Measurements from ENCODE around the gene ADGRD2. TPM values are rescaled to one million over a fixed set of nuclear protein-coding genes. Genes with fewer than 3 reads are reported as not detected.

The ADGRD2 gene
- total RNA-seq, 1 experiment from 2014 or later = 1.5 TPM

DNA sequence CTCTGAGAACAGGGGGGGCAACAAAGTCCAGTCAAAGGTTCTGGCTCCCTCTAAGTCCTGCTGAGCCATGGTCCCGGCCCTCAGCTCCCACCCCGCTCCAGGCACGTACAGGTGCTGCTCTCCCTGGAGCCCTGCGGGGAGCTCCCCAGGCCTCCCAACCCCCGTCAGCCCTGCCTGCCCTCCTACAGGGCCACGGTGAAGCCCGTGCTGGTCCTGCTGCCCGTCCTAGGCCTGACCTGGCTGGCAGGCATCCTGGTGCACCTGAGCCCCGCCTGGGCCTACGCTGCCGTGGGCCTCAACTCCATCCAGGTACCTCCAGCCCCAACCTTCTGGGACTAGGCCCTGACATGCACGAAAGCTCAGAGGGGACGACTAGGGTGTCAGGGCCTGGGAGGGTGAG lies 20.1 kb downstream of the ADGRD2 start:
- no peak overlapping the region for H3K18ac ChIP-seq (ENCODE audit: insufficient read length, low read depth, low read length)
- H3K9ac ChIP-seq (ENCODE audit: extremely low read depth, insufficient read length, low read length) = no peak overlapping the region
- no peaks in the 10 kb centered on the region for H3K9me3 Mint-ChIP-seq
- no peaks in the 10 kb centered on the region for H3K36me3 Mint-ChIP-seq (ENCODE audit: insufficient read depth in 1 of 3, low read depth in 3 of 3)
- H3T11ph ChIP-seq (ENCODE audit: low read length) = no peak overlapping the region
- H2BK20ac ChIP-seq (ENCODE audit: low read depth, low read length, poor library complexity, severe bottlenecking) = no peak overlapping the region
- no peak overlapping the region for H2AK5ac ChIP-seq (ENCODE audit: insufficient read length, low read length)
- no peak overlapping the region for H3K4me2 ChIP-seq (ENCODE audit: insufficient read depth, insufficient read length, low read length)
- H3K14ac ChIP-seq (ENCODE audit: insufficient read depth, low read length) = peak overlapping the region; percentile 22; the same call in 1 of the 2 replicates
- H3K27me3 ChIP-seq (ENCODE audit: insufficient read depth, low read length) = no peaks in the 10 kb centered on the region
- no peak overlapping the region for H2AFZ ChIP-seq (ENCODE audit: low read length)
- no peaks in the 10 kb centered on the region for H3K9me3 ChIP-seq (ENCODE audit: control insufficient read depth, low read depth, low read length)
- H3K4ac ChIP-seq (ENCODE audit: low read depth, low read length) = no peak overlapping the region
- H4K8ac ChIP-seq (replicated peaks; ENCODE audit: insufficient read length, low read depth, low read length) = no peak overlapping the region
- H2BK12ac ChIP-seq (ENCODE audit: insufficient read length, low read depth, low read length) = no peak overlapping the region
- H3K4me1 Mint-ChIP-seq = peaks cover 0 to 8% of the 10 kb centered on the region in 2 experiments; a peak in 2 of 4 replicates
- H3K27me3 Mint-ChIP-seq (ENCODE audit: low read depth) = peaks cover 8% of the 10 kb centered on the region
- H3K23me2 ChIP-seq (ENCODE audit: insufficient read length, low read depth, low read length, poor library complexity, severe bottlenecking) = no peaks in the 10 kb centered on the region
- no peak overlapping the region for H2BK120ac ChIP-seq (ENCODE audit: low read depth, low read length, poor library complexity, severe bottlenecking)
- H2BK5ac ChIP-seq (ENCODE audit: insufficient read length, low read length) = no peak overlapping the region
- H3K23ac ChIP-seq (ENCODE audit: insufficient read length, low read depth, low read length) = no peak overlapping the region
- no peak overlapping the region; the same call in 1 of the 2 replicates for H2BK15ac ChIP-seq (ENCODE audit: low read depth, low read length)
- H3K79me1 ChIP-seq (ENCODE audit: insufficient read depth, low read depth, low read length, poor library complexity, severe bottlenecking) = no peaks in the 10 kb centered on the region
- H3K4me1 ChIP-seq (ENCODE audit: insufficient read depth, low read length) = no peaks in the 10 kb centered on the region
- DNase-seq = no peak
- H4K20me1 ChIP-seq (ENCODE audit: control insufficient read depth, insufficient read depth, insufficient read length) = no peaks in the 10 kb centered on the region
- WGBS (ENCODE audit: extremely low coverage, insufficient read length, low lambda C conversion rate) = no CpG with 5 or more reads among the region's 13 CpGs
- no peak overlapping the region for H3K27ac ChIP-seq (ENCODE audit: insufficient read length, low read depth, low read length)
- no peaks in the 10 kb centered on the region for H3K79me2 ChIP-seq (ENCODE audit: insufficient read depth, low read length)
- no peak overlapping the region for H4K91ac ChIP-seq (ENCODE audit: insufficient read length, low read depth, low read length)
- H3K4me3 Mint-ChIP-seq = no peak overlapping the region
- H3K56ac ChIP-seq (ENCODE audit: insufficient read length, low read depth, low read length) = no peak overlapping the region
- H4K5ac ChIP-seq (ENCODE audit: insufficient read length, low read depth, low read length) = no peak overlapping the region
- H3K27ac Mint-ChIP-seq = 0 out of 7 replicates have a peak overlapping the region, but pooled peaks of 1 of the 3 experiments have one; percentile 61
- TF ChIP-seq, protein P1, sequence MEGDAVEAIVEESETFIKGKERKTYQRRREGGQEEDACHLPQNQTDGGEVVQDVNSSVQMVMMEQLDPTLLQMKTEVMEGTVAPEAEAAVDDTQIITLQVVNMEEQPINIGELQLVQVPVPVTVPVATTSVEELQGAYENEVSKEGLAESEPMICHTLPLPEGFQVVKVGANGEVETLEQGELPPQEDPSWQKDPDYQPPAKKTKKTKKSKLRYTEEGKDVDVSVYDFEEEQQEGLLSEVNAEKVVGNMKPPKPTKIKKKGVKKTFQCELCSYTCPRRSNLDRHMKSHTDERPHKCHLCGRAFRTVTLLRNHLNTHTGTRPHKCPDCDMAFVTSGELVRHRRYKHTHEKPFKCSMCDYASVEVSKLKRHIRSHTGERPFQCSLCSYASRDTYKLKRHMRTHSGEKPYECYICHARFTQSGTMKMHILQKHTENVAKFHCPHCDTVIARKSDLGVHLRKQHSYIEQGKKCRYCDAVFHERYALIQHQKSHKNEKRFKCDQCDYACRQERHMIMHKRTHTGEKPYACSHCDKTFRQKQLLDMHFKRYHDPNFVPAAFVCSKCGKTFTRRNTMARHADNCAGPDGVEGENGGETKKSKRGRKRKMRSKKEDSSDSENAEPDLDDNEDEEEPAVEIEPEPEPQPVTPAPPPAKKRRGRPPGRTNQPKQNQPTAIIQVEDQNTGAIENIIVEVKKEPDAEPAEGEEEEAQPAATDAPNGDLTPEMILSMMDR (conservative IDR thresholded peaks at IDR 0.05) = no peak

Data from H9 (cell line).